MCF 10A (cell line): ENCODE data around the gene IGFBP2. TPM values are rescaled to one million over a fixed set of nuclear protein-coding genes. Genes with fewer than 3 reads are reported as not detected.

ENCODE experiments used
- BruUV-seq: library from RNA; stranded (reverse); fragments of 400-500 nt; replicated peaks from 2 replicates; lab custom pipeline; 2021; lab: Mats Ljungman, UMichigan
- CTCF ChIA-PET: fragments of 300-600 bp; sonication (Branson Sonifier 250); formaldehyde crosslinking; extraction: SDS; loops from one replicate; lab custom pipeline; 2021; ENCODE audit warnings: antibody characterized with exemption, inconsistent platforms; lab: Yijun Ruan, JAX
- POLR2A ChIA-PET: fragments of 300-600, 350-650 bp; sonication (Branson Sonifier 250); formaldehyde crosslinking; extraction: SDS; loops from one replicate; lab custom pipeline; 2020; ENCODE audit warnings: antibody characterized with exemption, inconsistent platforms; lab: Yijun Ruan, JAX
- DNase-seq: peaks from one replicate; pipeline ENCODE4 v3.0.0-alpha.2; 2018; ENCODE audit not compliant: unreplicated experiment
- H3K27ac Mint-ChIP-seq: one replicate; pipeline ENCODE4 v1.8.0; 2022; ENCODE audit warnings: mild to moderate bottlenecking, low read depth, mixed read lengths; ENCODE audit not compliant: unreplicated experiment
- H3K27me3 Mint-ChIP-seq: one replicate; pipeline ENCODE4 v1.8.0; 2022; ENCODE audit warnings: mixed read lengths; ENCODE audit not compliant: insufficient read depth, unreplicated experiment
- H3K36me3 Mint-ChIP-seq: one replicate; pipeline ENCODE4 v1.8.0; 2022; ENCODE audit warnings: mild to moderate bottlenecking, moderate library complexity, mixed read lengths; ENCODE audit not compliant: insufficient read depth, unreplicated experiment
- H3K4me1 Mint-ChIP-seq: one replicate; pipeline ENCODE4 v1.8.0; 2022; ENCODE audit warnings: mixed read lengths; ENCODE audit not compliant: insufficient read depth, unreplicated experiment
- H3K4me3 Mint-ChIP-seq: one replicate; pipeline ENCODE4 v1.8.0; 2022; ENCODE audit warnings: mild to moderate bottlenecking, moderate library complexity, mixed read lengths; ENCODE audit not compliant: unreplicated experiment
- H3K9me3 Mint-ChIP-seq: one replicate; pipeline ENCODE4 v1.8.0; 2022; ENCODE audit warnings: mixed read lengths; ENCODE audit not compliant: unreplicated experiment
- CTCF ChIP-seq: fragments of 200-600 bp; IDR thresholded peaks from one replicate; pipeline ENCODE4 v1.8.0; 2022; ENCODE audit warnings: antibody characterized with exemption, mild to moderate bottlenecking; ENCODE audit not compliant: unreplicated experiment
- intact Hi-C: fragments of 100-400 bp; cut with micrococcal nuclease; formaldehyde crosslinking; loops from 2 replicates; pipeline ENCODE4 v1.14.1; 2022
- total RNA-seq: library from RNA; stranded (reverse); gene quantifications from 2 replicates; pipeline ENCODE4 v1.2.3, GENCODE V29; 2022

The IGFBP2 gene
- total RNA-seq, 1 experiment from 2014 or later: 32.0 TPM

GRCh38 chr2:216701544-216701943 is 68.3 kb downstream of the IGFBP2 start:
- Mint-ChIP-seq H3K4me1 (peaks cover 5% of the 10 kb centered on the region), H3K36me3 (no peaks in the 10 kb centered on the region), H3K9me3 (no peaks in the 10 kb centered on the region), H3K27ac (no peak overlapping the region), H3K4me3 (no peak overlapping the region), H3K27me3 (no peaks in the 10 kb centered on the region)
- ChIA-PET POLR2A (no interaction called here), CTCF (interaction anchor here (1.2 to 2.3 kb wide), 5 partner anchors 12 to 1011 kb away, joined by 3 to 31 read pairs (median 13); no protein-coding TSS in a partner anchor)
- no TSS peak for BruUV-seq
- no peak for TF ChIP-seq CTCF
- intact Hi-C loops: no loop called here
- no peak for DNase-seq

GRCh38 chr2:216702756-216703155 is 69.5 kb downstream of the IGFBP2 start:
- intact Hi-C loops: no loop called here
- no peak overlapping the region for H3K27ac Mint-ChIP-seq
- CTCF ChIA-PET: interaction anchor here (0.7 to 1.8 kb wide), 5 partner anchors 21 to 1010 kb away, joined by 3 to 9 read pairs (median 4); no protein-coding TSS in a partner anchor
- POLR2A ChIA-PET: no interaction called here
- H3K9me3 Mint-ChIP-seq: no peaks in the 10 kb centered on the region
- H3K4me3 Mint-ChIP-seq: no peak overlapping the region
- H3K27me3 Mint-ChIP-seq: no peaks in the 10 kb centered on the region
- no peaks in the 10 kb centered on the region for H3K36me3 Mint-ChIP-seq
- no TSS peak for BruUV-seq
- DNase-seq: no peak
- no peak for TF ChIP-seq CTCF
- no peaks in the 10 kb centered on the region for H3K4me1 Mint-ChIP-seq

DNA sequence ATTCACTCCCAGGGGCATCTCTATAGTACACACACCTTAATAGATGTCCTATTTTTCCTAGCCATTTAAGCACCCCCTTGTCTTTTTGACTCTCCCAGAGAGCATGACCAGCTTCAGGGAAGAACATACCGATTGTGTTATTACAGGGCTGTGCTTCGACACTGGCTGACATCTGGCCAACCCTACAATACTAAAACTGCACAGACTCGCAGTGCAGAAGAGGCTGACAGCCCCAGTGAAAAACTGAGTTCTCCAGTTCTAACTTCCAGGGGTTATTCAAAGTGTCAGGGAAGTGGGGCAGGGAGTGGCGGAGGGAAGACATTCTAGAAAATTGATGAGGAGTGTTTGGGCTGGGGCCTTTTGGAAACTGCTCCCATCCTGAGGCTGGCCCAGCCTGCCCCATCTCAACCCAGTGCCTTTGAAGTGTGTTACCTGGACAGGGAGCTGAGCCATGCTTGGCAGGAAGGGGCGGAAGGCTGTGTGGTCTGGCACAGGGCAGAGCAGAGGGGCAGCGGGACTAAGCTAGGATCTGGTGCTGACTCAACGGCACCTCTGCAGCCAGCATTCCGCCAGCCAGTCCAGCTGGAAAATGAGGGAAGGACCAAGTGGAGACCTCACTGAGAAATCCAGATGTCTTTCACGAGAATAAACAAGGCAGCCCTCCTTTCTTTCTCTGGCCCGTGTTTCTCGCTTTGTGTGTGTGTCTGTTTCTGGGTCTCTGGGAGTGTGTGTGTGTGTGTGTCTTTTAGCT is 77.5 kb downstream of the IGFBP2 start:
- Mint-ChIP-seq H3K9me3 (no peaks in the 10 kb centered on the region), H3K4me1 (peaks cover 18% of the 10 kb centered on the region), H3K27ac (no peak overlapping the region), H3K27me3 (no peaks in the 10 kb centered on the region), H3K4me3 (no peak overlapping the region), H3K36me3 (no peaks in the 10 kb centered on the region)
- DNase-seq: no peak
- ChIA-PET CTCF (interaction anchor here (0.5 to 1.1 kb wide), 5 partner anchors 12 to 1045 kb away, joined by 3 to 5 read pairs (median 3); partner anchors contain the start of gene IGFBP5), POLR2A (no interaction called here)
- intact Hi-C loops: loop anchor here (5.0 kb wide), 1 partner anchor 67 kb away; no protein-coding TSS in a partner anchor
- TF ChIP-seq CTCF: no peak
- BruUV-seq: no TSS peak

DNA sequence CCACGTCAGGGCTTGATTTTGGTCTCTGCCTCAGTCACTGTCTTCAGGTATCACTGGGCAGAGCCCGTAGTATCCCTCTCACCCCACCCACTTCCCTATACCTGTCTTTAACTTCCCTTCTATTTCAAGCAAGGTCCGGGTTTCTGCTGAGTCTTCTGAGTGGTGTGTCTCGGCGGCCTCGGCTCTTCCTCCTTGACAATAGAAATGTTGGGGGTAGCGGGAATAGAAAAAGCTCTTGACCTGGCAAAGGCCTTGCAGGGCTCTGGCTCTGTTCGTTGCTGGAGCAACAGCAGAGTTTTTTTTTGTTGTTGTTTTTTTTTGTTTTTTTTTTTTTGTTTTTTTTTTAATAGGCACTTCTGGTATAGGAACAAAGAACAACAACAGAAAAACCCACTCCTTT is 78.1 kb downstream of the IGFBP2 start:
- no peak overlapping the region for H3K4me3 Mint-ChIP-seq
- no peak overlapping the region for H3K27ac Mint-ChIP-seq
- H3K27me3 Mint-ChIP-seq: no peaks in the 10 kb centered on the region
- no peak for DNase-seq
- H3K4me1 Mint-ChIP-seq: peaks cover 18% of the 10 kb centered on the region
- H3K9me3 Mint-ChIP-seq: no peaks in the 10 kb centered on the region
- intact Hi-C loops: loop anchor here (5.0 kb wide), 1 partner anchor 66 kb away; no protein-coding TSS in a partner anchor
- CTCF ChIA-PET: interaction anchor here (0.5 to 1.5 kb wide), 5 partner anchors 13 to 1045 kb away, joined by 3 to 5 read pairs (median 4); partner anchors contain the start of gene IGFBP5
- POLR2A ChIA-PET: no interaction called here
- H3K36me3 Mint-ChIP-seq: no peaks in the 10 kb centered on the region
- no peak for TF ChIP-seq CTCF
- no TSS peak for BruUV-seq
